A673 (cell line): ENCODE data around the gene CCDC14. TPM values are rescaled to one million over a fixed set of nuclear protein-coding genes. Genes with fewer than 3 reads are reported as not detected.
"Not testable (repeated sequence)": the region's sequence is repeated elsewhere in the genome, so short reads cannot be mapped to it uniquely, and the experiment has no call there.

ENCODE experiments used
- BruUV-seq: library from RNA; stranded (reverse); fragments of 400-500 nt; replicated peaks from 2 replicates; lab custom pipeline; 2021; lab: Mats Ljungman, UMichigan
- CTCF ChIA-PET: fragments of 300-600 bp; sonication (Branson Sonifier 250); formaldehyde crosslinking; loops from one replicate; lab custom pipeline; 2022; ENCODE audit warnings: antibody characterized with exemption; lab: Charles Lee
- POLR2A ChIA-PET: fragments of 300-600 bp; sonication (Branson Sonifier 250); formaldehyde crosslinking; loops from one replicate; lab custom pipeline; 2022; ENCODE audit warnings: antibody characterized with exemption; ENCODE audit not compliant: low non-redundant PET; lab: Charles Lee
- DNase-seq: peaks from one replicate; pipeline ENCODE4 v3.0.0-alpha.2; 2015; ENCODE audit warnings: low spot score
- H3K27ac ChIP-seq: fragments of 200-600 bp; sonication (generic); 2 replicates; pipeline ENCODE4 v1.5.1; 2016; ENCODE audit warnings: mixed run types, low read depth, mild to moderate bottlenecking, mixed read lengths, antibody characterized with exemption, low read length; ENCODE audit not compliant: poor library complexity, severe bottlenecking
- H3K27me3 ChIP-seq: fragments of 200-600 bp; sonication (generic); replicated peaks from 2 replicates; pipeline ENCODE4 v1.6.1; 2017; ENCODE audit warnings: mixed run types, low read depth, mild to moderate bottlenecking, mixed read lengths, antibody characterized with exemption, low read length; ENCODE audit not compliant: insufficient read depth, poor library complexity
- H3K36me3 ChIP-seq: fragments of 200-600 bp; sonication (generic); 2 replicates; pipeline ENCODE4 v1.6.1; 2016; ENCODE audit warnings: mixed run types, mild to moderate bottlenecking, mixed read lengths, antibody characterized with exemption, low read length; ENCODE audit not compliant: insufficient read depth, poor library complexity, severe bottlenecking
- H3K4me1 ChIP-seq: fragments of 200-600 bp; sonication (generic); 2 replicates; pipeline ENCODE4 v1.6.1; 2017; ENCODE audit warnings: mixed run types, mild to moderate bottlenecking, mixed read lengths, antibody characterized with exemption, low read length; ENCODE audit not compliant: insufficient read depth, poor library complexity, severe bottlenecking
- H3K4me3 ChIP-seq: fragments of 200-600 bp; sonication (generic); 2 replicates; pipeline ENCODE4 v1.5.1; 2016; ENCODE audit warnings: low read depth, mixed run types, mild to moderate bottlenecking, mixed read lengths, low read length; ENCODE audit not compliant: poor library complexity, severe bottlenecking
- H3K9me3 ChIP-seq: fragments of 200-600 bp; sonication (generic); 2 replicates; pipeline ENCODE4 v1.6.1; 2016; ENCODE audit warnings: mixed run types, low read depth, mild to moderate bottlenecking, mixed read lengths, antibody characterized with exemption, low read length; ENCODE audit not compliant: poor library complexity, severe bottlenecking
- CTCF ChIP-seq: fragments of 300-800, 200-600 bp; sonication (generic); conservative IDR thresholded peaks from 2 replicates; pipeline ENCODE4 v1.5.1; 2017; ENCODE audit warnings: low read depth, mild to moderate bottlenecking, antibody characterized with exemption, low read length, moderate library complexity, mixed read lengths
- EZH2 ChIP-seq: fragments of 200-600 bp; sonication (generic); IDR thresholded peaks from 2 replicates; pipeline ENCODE4 v1.6.1; 2017; ENCODE audit warnings: borderline replicate concordance, low read depth, mild to moderate bottlenecking, mixed read lengths, antibody characterized with exemption, low read length; ENCODE audit not compliant: poor library complexity, severe bottlenecking
- intact Hi-C: fragments of 100-400 bp; cut with micrococcal nuclease; formaldehyde crosslinking; loops from one replicate; pipeline ENCODE4 v1.10.0; 2022; ENCODE audit not compliant: unreplicated experiment
- total RNA-seq: library from RNA; stranded (reverse); gene quantifications from 2 replicates; pipeline ENCODE4 v1.2.3, GENCODE V29; 2021

The CCDC14 gene
- total RNA-seq, 1 experiment from 2014 or later, result 81.2 TPM

- Histone ChIP-seq H3K27me3 (no peaks in the 10 kb centered on the region), H3K27ac (no peak overlapping the region), H3K4me1 (no peaks in the 10 kb centered on the region), H3K4me3 (no peak overlapping the region), H3K36me3 (no peaks in the 10 kb centered on the region), H3K9me3 (peaks cover under 1% of the 10 kb centered on the region)
- no TSS peak for BruUV-seq
- intact Hi-C loops, result no loop called here
- TF ChIP-seq CTCF (no peak), EZH2 (no peak)
- CTCF ChIA-PET, result no interaction called here
- POLR2A ChIA-PET, result no interaction called here
- no peak for DNase-seq
These were observed 61.6 kb downstream of the CCDC14 start for GRCh38 chr3:123899300-123899865.

- BruUV-seq, result no TSS peak
- Histone ChIP-seq H3K27me3 (no peaks in the 10 kb centered on the region), H3K36me3 (no peaks in the 10 kb centered on the region), H3K9me3 (peaks cover 8% of the 10 kb centered on the region), H3K27ac (no peak overlapping the region), H3K4me3 (no peak overlapping the region), H3K4me1 (no peaks in the 10 kb centered on the region)
- no peak for TF ChIP-seq EZH2
- no peak for TF ChIP-seq CTCF
- DNase-seq, result no peak
- ChIA-PET POLR2A (no interaction called here), CTCF (no interaction called here)
- intact Hi-C loops, result no loop called here
These were observed 68.0 kb downstream of the CCDC14 start for GRCh38 chr3:123893012-123893411.

- CTCF ChIA-PET, result no interaction called here
- no TSS peak for BruUV-seq
- no peak for TF ChIP-seq EZH2
- no peak for TF ChIP-seq CTCF
- POLR2A ChIA-PET, result no interaction called here
- no peak for DNase-seq
- no peak overlapping the region for H3K27ac ChIP-seq
- peaks cover 3% of the 10 kb centered on the region for H3K27me3 ChIP-seq
- no peaks in the 10 kb centered on the region for H3K4me1 ChIP-seq
- intact Hi-C loops, result no loop called here
- peaks cover 8% of the 10 kb centered on the region for H3K9me3 ChIP-seq
- no peak overlapping the region for H3K4me3 ChIP-seq
- no peaks in the 10 kb centered on the region for H3K36me3 ChIP-seq
These were observed 68.8 kb downstream of the CCDC14 start for GRCh38 chr3:123892195-123892594.

GRCh38 chr3:123890991-123891390, 70.0 kb downstream of the CCDC14 start:
- H3K27me3 ChIP-seq, H3K9me3 ChIP-seq, H3K4me1 ChIP-seq, H3K4me3 ChIP-seq, intact Hi-C loops, POLR2A ChIA-PET, BruUV-seq, H3K36me3 ChIP-seq, CTCF ChIA-PET, DNase-seq, H3K27ac ChIP-seq: not testable (repeated sequence)

- H3K36me3 ChIP-seq, H3K27ac ChIP-seq, H3K9me3 ChIP-seq, CTCF ChIA-PET, POLR2A ChIA-PET, BruUV-seq, H3K4me1 ChIP-seq, intact Hi-C loops, H3K4me3 ChIP-seq, DNase-seq: not testable (repeated sequence)
- peaks cover 17% of the 10 kb centered on the region for H3K27me3 ChIP-seq
These were observed 70.9 kb downstream of the CCDC14 start for GRCh38 chr3:123890162-123890561.
